HL-60 (cell line): ENCODE data around the gene MAP3K10.

ENCODE experiments used
- GABPA ChIP-seq: IDR thresholded peaks from 2 replicates; pipeline ENCODE4 v1.6.1; 2012; ENCODE audit warnings: low read depth
- POLR2AphosphoS5 ChIP-seq: IDR thresholded peaks from 2 replicates; pipeline ENCODE4 v1.6.1; 2012; ENCODE audit warnings: low read depth
- SPI1 ChIP-seq: IDR thresholded peaks from 2 replicates; pipeline ENCODE4 v1.6.1; 2012; ENCODE audit warnings: low read depth, mild to moderate bottlenecking, borderline replicate concordance
- TF ChIP-seq, protein P1 (sequence below): IDR thresholded peaks from one replicate; pipeline ENCODE4 v1.5.1; 2011; ENCODE audit warnings: low read length, control low read depth, inconsistent platforms; ENCODE audit not compliant: insufficient read depth
- TF ChIP-seq, protein P2 (sequence below): IDR thresholded peaks from 2 replicates; pipeline ENCODE4 v1.6.1; 2012; ENCODE audit warnings: low read depth; ENCODE audit not compliant: insufficient replicate concordance

DNA sequence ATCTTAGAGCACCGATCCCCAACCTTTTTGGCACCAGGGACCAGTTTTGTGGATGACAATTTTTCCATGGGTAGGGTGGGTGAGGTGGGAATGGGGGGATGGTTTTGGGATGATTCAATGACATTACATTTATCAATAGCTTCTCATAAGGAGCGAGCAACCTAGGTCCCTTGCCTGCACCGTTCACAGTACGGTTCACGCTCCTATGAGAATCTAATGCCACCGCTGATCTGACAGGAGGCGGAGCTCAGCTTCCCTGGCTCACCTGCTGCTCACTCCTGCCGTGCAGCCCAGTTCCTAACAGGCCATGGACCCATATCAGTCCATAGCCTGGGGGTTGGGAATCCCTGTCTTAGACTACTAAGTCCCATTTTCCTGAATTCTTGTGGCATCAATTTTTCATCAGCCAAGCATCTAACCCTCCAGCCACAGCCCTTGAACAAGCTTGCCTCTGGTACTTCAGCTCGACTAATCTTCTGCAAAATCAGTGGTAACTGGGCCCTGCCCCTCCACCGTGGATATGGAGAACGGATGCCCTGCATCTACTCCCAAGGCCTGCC, 37.0 kb upstream of the MAP3K10 start:
- TF ChIP-seq, protein P1, sequence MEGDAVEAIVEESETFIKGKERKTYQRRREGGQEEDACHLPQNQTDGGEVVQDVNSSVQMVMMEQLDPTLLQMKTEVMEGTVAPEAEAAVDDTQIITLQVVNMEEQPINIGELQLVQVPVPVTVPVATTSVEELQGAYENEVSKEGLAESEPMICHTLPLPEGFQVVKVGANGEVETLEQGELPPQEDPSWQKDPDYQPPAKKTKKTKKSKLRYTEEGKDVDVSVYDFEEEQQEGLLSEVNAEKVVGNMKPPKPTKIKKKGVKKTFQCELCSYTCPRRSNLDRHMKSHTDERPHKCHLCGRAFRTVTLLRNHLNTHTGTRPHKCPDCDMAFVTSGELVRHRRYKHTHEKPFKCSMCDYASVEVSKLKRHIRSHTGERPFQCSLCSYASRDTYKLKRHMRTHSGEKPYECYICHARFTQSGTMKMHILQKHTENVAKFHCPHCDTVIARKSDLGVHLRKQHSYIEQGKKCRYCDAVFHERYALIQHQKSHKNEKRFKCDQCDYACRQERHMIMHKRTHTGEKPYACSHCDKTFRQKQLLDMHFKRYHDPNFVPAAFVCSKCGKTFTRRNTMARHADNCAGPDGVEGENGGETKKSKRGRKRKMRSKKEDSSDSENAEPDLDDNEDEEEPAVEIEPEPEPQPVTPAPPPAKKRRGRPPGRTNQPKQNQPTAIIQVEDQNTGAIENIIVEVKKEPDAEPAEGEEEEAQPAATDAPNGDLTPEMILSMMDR: no peak
- TF ChIP-seq POLR2AphosphoS5 (no peak), GABPA (no peak), SPI1 (no peak)
- TF ChIP-seq, protein P2, sequence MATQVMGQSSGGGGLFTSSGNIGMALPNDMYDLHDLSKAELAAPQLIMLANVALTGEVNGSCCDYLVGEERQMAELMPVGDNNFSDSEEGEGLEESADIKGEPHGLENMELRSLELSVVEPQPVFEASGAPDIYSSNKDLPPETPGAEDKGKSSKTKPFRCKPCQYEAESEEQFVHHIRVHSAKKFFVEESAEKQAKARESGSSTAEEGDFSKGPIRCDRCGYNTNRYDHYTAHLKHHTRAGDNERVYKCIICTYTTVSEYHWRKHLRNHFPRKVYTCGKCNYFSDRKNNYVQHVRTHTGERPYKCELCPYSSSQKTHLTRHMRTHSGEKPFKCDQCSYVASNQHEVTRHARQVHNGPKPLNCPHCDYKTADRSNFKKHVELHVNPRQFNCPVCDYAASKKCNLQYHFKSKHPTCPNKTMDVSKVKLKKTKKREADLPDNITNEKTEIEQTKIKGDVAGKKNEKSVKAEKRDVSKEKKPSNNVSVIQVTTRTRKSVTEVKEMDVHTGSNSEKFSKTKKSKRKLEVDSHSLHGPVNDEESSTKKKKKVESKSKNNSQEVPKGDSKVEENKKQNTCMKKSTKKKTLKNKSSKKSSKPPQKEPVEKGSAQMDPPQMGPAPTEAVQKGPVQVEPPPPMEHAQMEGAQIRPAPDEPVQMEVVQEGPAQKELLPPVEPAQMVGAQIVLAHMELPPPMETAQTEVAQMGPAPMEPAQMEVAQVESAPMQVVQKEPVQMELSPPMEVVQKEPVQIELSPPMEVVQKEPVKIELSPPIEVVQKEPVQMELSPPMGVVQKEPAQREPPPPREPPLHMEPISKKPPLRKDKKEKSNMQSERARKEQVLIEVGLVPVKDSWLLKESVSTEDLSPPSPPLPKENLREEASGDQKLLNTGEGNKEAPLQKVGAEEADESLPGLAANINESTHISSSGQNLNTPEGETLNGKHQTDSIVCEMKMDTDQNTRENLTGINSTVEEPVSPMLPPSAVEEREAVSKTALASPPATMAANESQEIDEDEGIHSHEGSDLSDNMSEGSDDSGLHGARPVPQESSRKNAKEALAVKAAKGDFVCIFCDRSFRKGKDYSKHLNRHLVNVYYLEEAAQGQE: no peak
